Left ventricle myocardium superior (tissue), 1 donor: Measurements from ENCODE around the gene PAX2. TPM values are rescaled to one million over a fixed set of nuclear protein-coding genes. Genes with fewer than 3 reads are reported as not detected.

Experiments used
- ATAC-seq: fragments of 200-7000 bp; cut with Tn5 transposase; one replicate; pipeline ENCODE4 v1.9.1; 2020; ENCODE audit warnings: mild to moderate bottlenecking, moderate library complexity
- DNase-seq: peaks from one replicate; pipeline ENCODE4 v3.0.0-alpha.2; 2020
- intact Hi-C: fragments of 100-400 bp; cut with micrococcal nuclease; formaldehyde crosslinking; loops from one replicate; pipeline ENCODE4 v1.11.0; 2022
- total RNA-seq: library from RNA; stranded (reverse); fragmentation: NEBNext Ultra II Directional; extraction: Animal tissue kit (Norgen Biotek cat#: 25700); gene quantifications from one replicate; pipeline ENCODE4 v1.2.1, GENCODE V29; 2021
- donor health status: DM: no; HTN: yes; CAD: no; lungs with severe emphysema.

Gene PAX2
- total RNA-seq, 1 donor from 2014 or later = not detected

DNA sequence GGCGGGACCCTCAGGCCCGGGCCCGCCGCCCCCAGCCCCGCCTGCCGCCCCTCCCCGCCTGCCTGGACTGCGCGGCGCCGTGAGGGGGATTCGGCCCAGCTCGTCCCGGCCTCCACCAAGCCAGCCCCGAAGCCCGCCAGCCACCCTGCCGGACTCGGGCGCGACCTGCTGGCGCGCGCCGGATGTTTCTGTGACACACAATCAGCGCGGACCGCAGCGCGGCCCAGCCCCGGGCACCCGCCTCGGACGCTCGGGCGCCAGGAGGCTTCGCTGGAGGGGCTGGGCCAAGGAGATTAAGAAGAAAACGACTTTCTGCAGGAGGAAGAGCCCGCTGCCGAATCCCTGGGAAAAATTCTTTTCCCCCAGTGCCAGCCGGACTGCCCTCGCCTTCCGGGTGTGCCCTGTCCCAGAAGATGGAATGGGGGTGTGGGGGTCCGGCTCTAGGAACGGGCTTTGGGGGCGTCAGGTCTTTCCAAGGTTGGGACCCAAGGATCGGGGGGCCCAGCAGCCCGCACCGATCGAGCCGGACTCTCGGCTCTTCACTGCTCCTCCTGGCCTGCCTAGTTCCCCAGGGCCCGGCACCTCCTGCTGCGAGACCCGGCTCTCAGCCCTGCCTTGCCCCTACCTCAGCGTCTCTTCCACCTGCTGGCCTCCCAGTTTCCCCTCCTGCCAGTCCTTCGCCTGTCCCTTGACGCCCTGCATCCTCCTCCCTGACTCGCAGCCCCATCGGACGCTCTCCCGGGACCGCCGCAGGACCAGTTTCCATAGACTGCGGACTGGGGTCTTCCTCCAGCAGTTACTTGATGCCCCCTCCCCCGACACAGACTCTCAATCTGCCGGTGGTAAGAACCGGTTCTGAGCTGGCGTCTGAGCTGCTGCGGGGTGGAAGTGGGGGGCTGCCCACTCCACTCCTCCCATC, 82.7 kb downstream of the PAX2 start:
- intact Hi-C loops = no loop called here
- DNase-seq (peak; percentile 51), ATAC-seq (peak; percentile 75)

GRCh38 chr10:100828738-100829096, 83.3 kb downstream of the PAX2 start:
- intact Hi-C loops = no loop called here
- ATAC-seq (peak; percentile 55), DNase-seq (no peak)

DNA sequence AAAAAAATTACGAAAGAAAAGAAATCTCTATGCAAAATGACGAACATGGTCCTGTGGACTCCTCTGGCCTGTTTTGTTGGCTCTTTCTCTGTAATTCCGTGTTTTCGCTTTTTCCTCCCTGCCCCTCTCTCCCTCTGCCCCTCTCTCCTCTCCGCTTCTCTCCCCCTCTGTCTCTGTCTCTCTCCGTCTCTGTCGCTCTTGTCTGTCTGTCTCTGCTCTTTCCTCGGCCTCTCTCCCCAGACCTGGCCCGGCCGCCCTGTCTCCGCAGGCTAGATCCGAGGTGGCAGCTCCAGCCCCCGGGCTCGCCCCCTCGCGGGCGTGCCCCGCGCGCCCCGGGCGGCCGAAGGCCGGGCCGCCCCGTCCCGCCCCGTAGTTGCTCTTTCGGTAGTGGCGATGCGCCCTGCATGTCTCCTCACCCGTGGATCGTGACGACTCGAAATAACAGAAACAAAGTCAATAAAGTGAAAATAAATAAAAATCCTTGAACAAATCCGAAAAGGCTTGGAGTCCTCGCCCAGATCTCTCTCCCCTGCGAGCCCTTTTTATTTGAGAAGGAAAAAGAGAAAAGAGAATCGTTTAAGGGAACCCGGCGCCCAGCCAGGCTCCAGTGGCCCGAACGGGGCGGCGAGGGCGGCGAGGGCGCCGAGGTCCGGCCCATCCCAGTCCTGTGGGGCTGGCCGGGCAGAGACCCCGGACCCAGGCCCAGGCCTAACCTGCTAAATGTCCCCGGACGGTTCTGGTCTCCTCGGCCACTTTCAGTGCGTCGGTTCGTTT, 83.9 kb downstream of the PAX2 start:
- intact Hi-C loops = no loop called here
- no peak for DNase-seq
- ATAC-seq = peak; percentile 30

DNA sequence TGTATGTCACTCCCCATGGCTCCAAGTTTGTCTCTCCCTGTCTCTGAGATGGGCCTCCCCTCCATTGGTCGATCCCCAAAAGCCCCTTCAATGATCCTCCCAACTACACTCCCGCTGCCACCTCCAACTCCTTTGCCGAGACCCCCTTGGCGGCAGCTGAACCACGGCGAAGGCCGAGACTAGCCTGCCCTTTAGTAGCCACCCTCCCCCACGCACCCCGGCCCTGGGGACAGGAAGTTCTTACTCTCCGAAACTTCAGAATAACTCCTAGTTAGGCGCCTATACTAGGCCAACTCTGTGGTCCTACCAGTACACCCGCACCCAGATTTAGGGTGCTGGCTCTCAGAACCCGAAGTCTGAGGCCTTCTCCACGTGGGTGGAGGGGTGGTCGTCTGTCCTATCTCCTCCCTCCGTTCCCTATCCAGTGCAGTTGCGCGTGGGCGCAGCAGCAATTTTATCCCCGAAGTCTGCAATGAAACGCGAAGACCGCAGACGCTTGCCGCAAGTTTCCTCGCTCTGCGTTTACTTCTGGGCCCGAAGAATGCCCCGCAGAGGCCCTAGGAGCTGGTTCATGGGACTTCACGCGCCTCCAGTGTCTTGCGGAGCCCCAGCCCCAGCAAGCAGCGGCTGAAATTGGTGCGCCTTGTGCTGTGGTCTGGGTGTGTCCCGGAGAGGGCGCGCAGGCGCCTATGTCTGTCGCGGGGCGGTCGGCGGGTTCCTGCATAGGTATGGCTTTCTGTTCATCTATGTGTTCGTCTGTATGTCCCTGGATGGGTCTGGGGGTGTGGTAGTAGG, 84.7 kb downstream of the PAX2 start:
- ATAC-seq = no peak
- no peak for DNase-seq
- intact Hi-C loops = no loop called here

DNA sequence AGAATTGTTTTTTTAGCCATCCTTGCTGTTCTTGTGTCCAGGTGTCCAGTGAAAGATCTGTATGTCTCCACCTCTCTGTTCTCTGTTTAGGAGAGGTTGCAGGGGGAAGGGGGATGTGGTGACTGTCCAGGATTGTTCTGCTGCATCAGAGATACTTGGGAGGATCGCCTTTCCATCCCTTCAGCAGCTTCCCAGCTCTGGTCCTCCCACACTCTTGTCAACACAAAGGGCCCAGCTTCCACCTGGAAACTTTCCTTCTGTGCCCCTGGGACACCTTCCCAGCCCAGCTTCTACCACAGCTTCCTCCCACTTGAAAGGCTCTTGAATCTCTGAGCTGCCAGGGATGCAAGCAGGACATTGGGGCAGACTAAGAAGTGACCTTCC, 85.3 kb downstream of the PAX2 start:
- ATAC-seq (no peak), DNase-seq (no peak)
- intact Hi-C loops = no loop called here

GRCh38 chr10:100831742-100832141, 86.4 kb downstream of the PAX2 start:
- no peak for ATAC-seq
- no peak for DNase-seq
- intact Hi-C loops = no loop called here

- intact Hi-C loops = no loop called here
- DNase-seq = no peak
- ATAC-seq = no peak
These were observed 90.4 kb downstream of the PAX2 start for GRCh38 chr10:100835810-100836209.

DNA sequence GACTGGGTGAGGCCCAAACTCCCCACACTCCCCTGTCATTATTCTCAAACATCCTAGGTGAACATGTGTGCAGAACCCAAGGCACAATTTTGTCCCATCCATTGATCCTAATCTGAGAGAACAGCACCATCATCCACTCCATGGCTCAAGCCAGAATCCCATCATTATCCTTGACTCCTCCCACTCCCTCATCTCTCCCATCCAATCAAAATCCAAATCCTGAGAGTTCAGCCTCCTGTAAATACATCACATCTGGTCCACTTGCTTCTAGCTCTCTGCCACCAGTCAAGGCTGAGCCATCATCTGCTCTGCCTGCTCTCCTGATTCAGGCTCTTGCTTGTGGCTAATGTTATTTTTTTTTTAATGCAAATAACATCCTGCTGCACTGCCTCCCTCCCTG, 91.5 kb downstream of the PAX2 start:
- intact Hi-C loops = no loop called here
- DNase-seq (no peak), ATAC-seq (no peak)

DNA sequence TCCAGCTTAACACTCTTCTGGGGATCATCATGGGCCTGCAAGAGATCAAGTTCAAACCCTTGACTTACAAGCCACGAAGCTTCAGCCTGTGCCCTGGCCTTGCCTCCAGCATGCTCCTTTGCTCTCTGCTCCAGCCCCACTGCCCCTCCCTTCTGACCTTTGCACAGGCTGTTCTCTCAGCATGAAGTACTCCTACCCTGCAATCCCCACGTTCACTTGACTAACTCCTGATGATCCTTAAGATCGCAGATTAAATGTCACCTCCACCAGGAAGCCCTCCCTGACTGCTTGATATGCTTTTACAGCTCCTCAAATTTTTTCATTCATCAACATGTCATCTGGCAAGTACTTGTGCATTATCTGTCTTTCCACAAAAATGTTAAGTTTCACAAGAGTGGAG, 91.9 kb downstream of the PAX2 start:
- intact Hi-C loops = no loop called here
- ATAC-seq (no peak), DNase-seq (no peak)

- intact Hi-C loops = no loop called here
- ATAC-seq = no peak
These were observed 93.6 kb downstream of the PAX2 start for GRCh38 chr10:100838986-100839385.

GRCh38 chr10:100841528-100841927, 96.1 kb downstream of the PAX2 start:
- no peak for ATAC-seq
- intact Hi-C loops = no loop called here
- DNase-seq = no peak

More at GRCh38 chr10:100838986-100839385, 93.6 kb downstream of the PAX2 start:
- no peak for DNase-seq

- intact Hi-C loops = no loop called here
- DNase-seq = no peak
- no peak for ATAC-seq
These were observed 102.1 kb downstream of the PAX2 start for GRCh38 chr10:100847440-100847839.

- DNase-seq (no peak), ATAC-seq (no peak)
- intact Hi-C loops = no loop called here
These were observed 103.4 kb downstream of the PAX2 start for GRCh38 chr10:100848770-100849169.

GRCh38 chr10:100858261-100858660, 112.9 kb downstream of the PAX2 start:
- DNase-seq (no peak), ATAC-seq (no peak)
- intact Hi-C loops = no loop called here

DNA sequence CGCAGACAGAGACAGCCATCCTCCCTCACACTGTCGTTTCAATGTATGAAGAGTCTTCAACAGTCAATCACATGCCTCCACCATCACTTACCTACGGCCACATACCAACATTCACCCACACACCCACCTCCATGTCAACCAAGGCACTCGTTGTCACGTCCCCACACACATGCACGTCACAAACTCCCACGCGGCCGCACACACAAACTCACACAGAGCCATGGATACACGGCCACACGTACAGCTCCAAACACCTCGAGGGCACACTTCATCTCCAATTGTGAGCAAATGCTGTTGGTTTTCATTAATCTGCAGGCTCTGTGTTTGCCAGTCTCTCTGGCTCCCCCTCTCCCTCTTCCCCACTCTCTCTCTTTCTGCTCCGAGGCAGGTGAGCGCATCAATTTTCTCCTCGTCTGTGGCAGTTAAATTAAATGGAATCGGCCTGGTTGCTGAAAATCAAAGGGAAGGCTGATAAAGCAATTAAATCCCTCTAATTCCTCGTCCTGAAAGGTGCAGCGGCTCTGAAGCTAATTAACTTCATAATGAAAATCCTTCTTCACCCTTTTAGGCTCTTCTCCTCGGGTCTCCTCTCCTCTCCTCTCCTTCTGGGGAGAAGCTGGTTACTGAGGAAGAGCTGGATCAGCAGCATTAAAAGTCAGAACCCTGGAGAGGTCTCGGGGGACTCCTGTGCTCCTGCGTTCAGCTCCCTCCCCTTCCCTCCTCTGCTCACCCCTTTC, 113.5 kb downstream of the PAX2 start:
- ATAC-seq (no peak), DNase-seq (no peak)
- intact Hi-C loops = no loop called here

GRCh38 chr10:100859484-100859763, 114.0 kb downstream of the PAX2 start:
- intact Hi-C loops = no loop called here
- ATAC-seq (no peak), DNase-seq (no peak)

DNA sequence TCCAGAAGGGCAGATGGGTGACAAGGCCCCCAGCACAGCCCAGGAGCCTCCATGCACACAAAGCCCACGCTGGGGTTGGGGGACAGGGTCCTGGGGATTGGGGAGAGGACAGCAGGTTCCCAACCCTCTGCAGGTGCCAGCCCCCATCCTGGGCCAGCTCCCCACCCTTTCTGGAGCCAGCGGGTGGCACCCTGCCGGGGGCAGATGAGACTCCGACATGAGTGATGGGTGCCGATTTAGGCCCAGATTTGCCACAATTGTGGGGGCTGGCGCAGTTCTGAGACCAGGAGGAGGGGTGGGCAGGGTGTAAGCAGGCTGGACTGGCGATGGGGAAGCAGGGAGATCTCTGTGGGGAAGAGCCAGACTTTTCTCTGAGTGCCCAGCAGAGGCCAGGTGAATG, 118.1 kb downstream of the PAX2 start:
- ATAC-seq = no peak

GRCh38 chr10:100864036-100864885, 118.9 kb downstream of the PAX2 start:
- ATAC-seq (no peak), DNase-seq (no peak)
- intact Hi-C loops = no loop called here

More for the DNA sequence above, 118.1 kb downstream of the PAX2 start:
- intact Hi-C loops = no loop called here
- DNase-seq = no peak
